GM23338 (cell line): Measurements from ENCODE around the gene CD180. TPM values are rescaled to one million over a fixed set of nuclear protein-coding genes. Genes with fewer than 3 reads are reported as not detected.

Experiments used
- ATAC-seq: fragments of 200-7000 bp; cut with Tn5 transposase; 3 replicates; pipeline ENCODE4 v1.9.1; 2020
- DNase-seq: peaks from one replicate; pipeline ENCODE4 v3.0.0-alpha.2; 2015; ENCODE audit warnings: low spot score
- H2AFZ ChIP-seq: fragments of 200-600 bp; sonication (generic); 2 replicates; pipeline ENCODE4 v1.8.0; 2016; ENCODE audit warnings: antibody characterized with exemption, mild to moderate bottlenecking, moderate library complexity
- H3F3A ChIP-seq: fragments of 200-600 bp; sonication (generic); replicated peaks from 2 replicates; pipeline ENCODE4 v1.8.0; 2017; ENCODE audit warnings: antibody characterized with exemption, mixed run types, low read depth
- H3K27ac ChIP-seq: fragments of 200-600 bp; sonication (generic); 2 replicates; pipeline ENCODE4 v1.6.1; 2016; ENCODE audit warnings: low read depth
- H3K27me3 ChIP-seq: fragments of 200-600 bp; sonication (generic); 2 replicates; pipeline ENCODE4 v1.8.0; 2016; ENCODE audit warnings: mild to moderate bottlenecking, mixed run types, moderate library complexity; ENCODE audit not compliant: insufficient read depth
- H3K36me3 ChIP-seq: fragments of 200-600 bp; sonication (generic); 2 replicates; pipeline ENCODE4 v1.8.0; 2016; ENCODE audit warnings: mild to moderate bottlenecking; ENCODE audit not compliant: insufficient read depth
- H3K4me1 ChIP-seq: fragments of 200-600 bp; sonication (generic); 2 replicates; pipeline ENCODE4 v1.8.0; 2016; ENCODE audit warnings: mild to moderate bottlenecking, moderate library complexity; ENCODE audit not compliant: insufficient read depth
- H3K4me2 ChIP-seq: fragments of 200-600 bp; sonication (generic); 2 replicates; pipeline ENCODE4 v1.7.1; 2017; ENCODE audit warnings: mixed run types
- H3K4me3 ChIP-seq: fragments of 200-600 bp; sonication (generic); 2 replicates; pipeline ENCODE4 v1.6.1; 2016; ENCODE audit warnings: mixed run types
- H3K79me2 ChIP-seq: fragments of 200-600 bp; sonication (generic); replicated peaks from 2 replicates; pipeline ENCODE4 v1.8.0; 2017; ENCODE audit warnings: mild to moderate bottlenecking; ENCODE audit not compliant: insufficient read depth
- H3K9me2 ChIP-seq: fragments of 200-600 bp; sonication (generic); 2 replicates; pipeline ENCODE4 v1.8.0; 2017; ENCODE audit not compliant: insufficient read depth
- H4K20me1 ChIP-seq: fragments of 200-600 bp; sonication (generic); replicated peaks from 2 replicates; pipeline ENCODE4 v1.8.0; 2017; ENCODE audit warnings: mild to moderate bottlenecking; ENCODE audit not compliant: insufficient read depth
- H3K27ac Mint-ChIP-seq: 2 replicates; pipeline ENCODE4 v1.8.0; 2020; ENCODE audit warnings: inconsistent platforms, mild to moderate bottlenecking, moderate library complexity, mixed read lengths
- H3K27me3 Mint-ChIP-seq: 3 replicates; pipeline ENCODE4 v1.8.0; 2022; ENCODE audit warnings: low read depth, mild to moderate bottlenecking, moderate library complexity, mixed read lengths, inconsistent platforms; ENCODE audit not compliant: insufficient read depth, poor library complexity
- H3K36me3 Mint-ChIP-seq: 3 replicates; pipeline ENCODE4 v1.8.0; 2021; ENCODE audit warnings: low read depth, mild to moderate bottlenecking, inconsistent platforms, moderate library complexity, mixed read lengths
- H3K4me1 Mint-ChIP-seq: 3 replicates; pipeline ENCODE4 v1.8.0; 2020; ENCODE audit warnings: mild to moderate bottlenecking, inconsistent platforms, mixed read lengths
- H3K4me3 Mint-ChIP-seq: 3 replicates; pipeline ENCODE4 v1.8.0; 2021; ENCODE audit warnings: moderate library complexity, mild to moderate bottlenecking, inconsistent platforms, mixed read lengths
- H3K9me3 Mint-ChIP-seq: 3 replicates; pipeline ENCODE4 v1.8.0; 2020; ENCODE audit warnings: moderate library complexity, mild to moderate bottlenecking, inconsistent platforms, mixed read lengths
- CTCF ChIP-seq, 2 experiments: fragments of 200-600 bp in 1 of 2; sonication (generic) in 1 of 2; conservative IDR thresholded peaks; 2 replicates each; pipeline versions ENCODE4 v1.5.1 to v1.6.1; 2016 to 2017; ENCODE audit warnings: antibody characterized with exemption in 2 of 2, low read depth in 2 of 2, mild to moderate bottlenecking in 2 of 2, moderate library complexity in 1 of 2
- JUNB ChIP-seq: IDR thresholded peaks from one replicate; pipeline ENCODE4 v1.6.1; 2016; ENCODE audit warnings: antibody characterized with exemption; ENCODE audit not compliant: unreplicated experiment
- POLR2AphosphoS5 ChIP-seq: IDR thresholded peaks from 2 replicates; pipeline ENCODE4 v1.6.1; 2016; ENCODE audit warnings: antibody characterized with exemption, low read depth
- STAT1 ChIP-seq: IDR thresholded peaks from one replicate; pipeline ENCODE4 v1.6.1; 2016; ENCODE audit warnings: antibody characterized with exemption; ENCODE audit not compliant: unreplicated experiment
- ZNF114 ChIP-seq: fragments of 250-450 bp; sonication (Bioruptor Pico); IDR thresholded peaks from 2 replicates; pipeline ENCODE4 v1.5.0; 2020; ENCODE audit warnings: mild to moderate bottlenecking, moderate library complexity
- ZNF462 ChIP-seq: fragments of 250-450 bp; sonication (Bioruptor Pico); IDR thresholded peaks from 2 replicates; pipeline ENCODE4 v1.5.0; 2020; ENCODE audit warnings: mild to moderate bottlenecking, moderate library complexity
- polyA plus RNA-seq: library from polyadenylated mRNA; unstranded; fragments of >200 nt; fragmentation: Nextera tagmentation; extraction: Ambion mirVana; gene quantifications from 2 replicates; pipeline ENCODE4 v1.2.1, GENCODE V29; 2016
- total RNA-seq: library from RNA; depleted of rRNA; stranded (reverse); fragments of >200 nt; shearing (Covaris generic); gene quantifications from 2 replicates; pipeline ENCODE4 v1.2.3, GENCODE V29; 2014
- TF ChIP-seq, protein P1 (sequence below): IDR thresholded peaks from 2 replicates; pipeline ENCODE4 v1.6.1; 2016; ENCODE audit warnings: antibody characterized with exemption

Gene CD180
- total and polyA plus RNA-seq, 2 experiments from 2014 or later, result not detected

GRCh38 chr5:67211926-67212325 lies 15.3 kb upstream of the CD180 start (continued):
- TF ChIP-seq ZNF462 (CRISPR knock-in tag) (no peak), POLR2AphosphoS5 (no peak), JUNB (no peak), STAT1 (no peak), ZNF114 (CRISPR knock-in tag) (no peak)
- TF ChIP-seq, protein P1, sequence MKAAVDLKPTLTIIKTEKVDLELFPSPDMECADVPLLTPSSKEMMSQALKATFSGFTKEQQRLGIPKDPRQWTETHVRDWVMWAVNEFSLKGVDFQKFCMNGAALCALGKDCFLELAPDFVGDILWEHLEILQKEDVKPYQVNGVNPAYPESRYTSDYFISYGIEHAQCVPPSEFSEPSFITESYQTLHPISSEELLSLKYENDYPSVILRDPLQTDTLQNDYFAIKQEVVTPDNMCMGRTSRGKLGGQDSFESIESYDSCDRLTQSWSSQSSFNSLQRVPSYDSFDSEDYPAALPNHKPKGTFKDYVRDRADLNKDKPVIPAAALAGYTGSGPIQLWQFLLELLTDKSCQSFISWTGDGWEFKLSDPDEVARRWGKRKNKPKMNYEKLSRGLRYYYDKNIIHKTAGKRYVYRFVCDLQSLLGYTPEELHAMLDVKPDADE, result no peak

DNA sequence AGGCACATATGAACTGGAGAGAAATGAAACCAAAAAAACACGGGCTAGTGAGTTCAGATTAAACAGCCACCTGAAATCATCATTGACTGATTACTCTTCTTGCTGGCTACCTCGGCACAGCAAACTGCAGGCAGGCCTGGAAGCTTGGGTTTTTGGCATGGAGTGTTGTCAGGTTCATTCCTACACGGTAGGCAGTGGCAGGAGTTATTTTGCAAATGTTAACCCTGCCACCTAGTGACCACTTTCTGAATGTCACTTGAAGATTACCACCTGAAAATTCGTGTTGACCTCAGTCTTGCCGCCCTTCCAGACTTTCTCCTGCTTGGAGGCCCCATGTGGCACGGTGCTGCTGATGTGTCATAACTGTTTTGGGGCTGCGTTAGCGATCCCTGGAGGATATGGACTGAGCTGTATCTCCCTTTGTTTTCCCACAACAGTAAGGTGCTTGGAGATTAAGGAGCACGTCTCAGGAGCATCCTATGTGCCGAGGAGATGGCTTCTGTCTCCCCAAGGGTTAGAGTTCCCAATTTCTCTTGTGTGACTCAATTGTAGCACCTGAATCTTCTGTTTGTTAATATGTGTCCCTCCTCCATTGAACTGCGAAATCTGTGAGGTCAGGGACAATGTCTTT lies 12.7 kb upstream of the CD180 start:
- Mint-ChIP-seq H3K4me3 (no peak overlapping the region), H3K9me3 (no peaks in the 10 kb centered on the region)
- ATAC-seq, result peak; percentile 98

More for the DNA sequence above, 12.7 kb upstream of the CD180 start:
- Mint-ChIP-seq H3K27me3 (no peaks in the 10 kb centered on the region), H3K27ac (no peak overlapping the region), H3K4me1 (no peaks in the 10 kb centered on the region; the same call in 2 of the 3 replicates), H3K36me3 (no peaks in the 10 kb centered on the region; the same call in 2 of the 3 replicates)
- H3K4me2 ChIP-seq, result no peak overlapping the region
- H3K79me2 ChIP-seq, result no peaks in the 10 kb centered on the region
- 0 out of 2 replicates have a peak overlapping the region, but pooled peaks have one; percentile 6 for H2AFZ ChIP-seq
- no peak overlapping the region for H3K27ac ChIP-seq
- TF ChIP-seq, protein P1, result no peak
- peak; percentile 70 to 91 for TF ChIP-seq CTCF (conservative IDR thresholded peaks at IDR 0.05; ENCODE audit: low read depth in 2 of 2)
- H3K36me3 ChIP-seq, result no peaks in the 10 kb centered on the region
- no peaks in the 10 kb centered on the region for H4K20me1 ChIP-seq
- H3K9me2 ChIP-seq, result no peaks in the 10 kb centered on the region
- DNase-seq, result peak; percentile 91
- H3K27me3 ChIP-seq, result no peaks in the 10 kb centered on the region
- no peaks in the 10 kb centered on the region for H3K4me1 ChIP-seq
- no peak overlapping the region for H3K4me3 ChIP-seq
- no peaks in the 10 kb centered on the region for H3F3A ChIP-seq
